GM03348 (cell line): ENCODE measurements around the gene SERGEF.

Experiments used
- DNase-seq: peaks from one replicate; pipeline ENCODE4 v3.0.0; 2012; ENCODE audit warnings: low spot score

The SERGEF gene

GRCh38 chr11:17859552-17859951, 153.3 kb downstream of the SERGEF start:
- DNase-seq, result no peak

GRCh38 chr11:17855531-17856290, 157.1 kb downstream of the SERGEF start:
- DNase-seq, result no peak

GRCh38 chr11:17853280-17853679, 159.6 kb downstream of the SERGEF start:
- no peak for DNase-seq

GRCh38 chr11:17852246-17852645, 160.6 kb downstream of the SERGEF start:
- no peak for DNase-seq

- no peak for DNase-seq
Measured at GRCh38 chr11:17851697-17852096, 161.2 kb downstream of the SERGEF start.

GRCh38 chr11:17850336-17850735, 162.5 kb downstream of the SERGEF start:
- DNase-seq, result no peak

GRCh38 chr11:17848715-17849114, 164.1 kb downstream of the SERGEF start:
- no peak for DNase-seq

GRCh38 chr11:17846852-17847453, 165.9 kb downstream of the SERGEF start:
- DNase-seq, result no peak

GRCh38 chr11:17845431-17845881, 167.4 kb downstream of the SERGEF start:
- DNase-seq, result peak; percentile 76

- DNase-seq, result no peak
Measured at GRCh38 chr11:17840101-17840548, 172.7 kb downstream of the SERGEF start.

- DNase-seq, result no peak
Measured at GRCh38 chr11:17839450-17839849, 173.4 kb downstream of the SERGEF start.

GRCh38 chr11:17838102-17838501, 174.7 kb downstream of the SERGEF start:
- no peak for DNase-seq

GRCh38 chr11:17831883-17832282, 181.0 kb downstream of the SERGEF start:
- no peak for DNase-seq

- no peak for DNase-seq
Measured at GRCh38 chr11:17831228-17831627, 181.6 kb downstream of the SERGEF start.

GRCh38 chr11:17828311-17828751, 184.5 kb downstream of the SERGEF start:
- peak; percentile 73 for DNase-seq

- DNase-seq, result no peak
Measured at GRCh38 chr11:17827006-17827405, 185.8 kb downstream of the SERGEF start.

- DNase-seq, result no peak
Measured at GRCh38 chr11:17822401-17822781, 190.5 kb downstream of the SERGEF start.

- DNase-seq, result peak; percentile 77
Measured at GRCh38 chr11:17821648-17822400, 191.0 kb downstream of the SERGEF start.

- no peak for DNase-seq
Measured at GRCh38 chr11:17816232-17816931, 196.5 kb downstream of the SERGEF start.

GRCh38 chr11:17814546-17814945, 198.3 kb downstream of the SERGEF start:
- DNase-seq, result no peak

- peak; percentile 33 for DNase-seq
Measured at GRCh38 chr11:17813391-17814059, 199.3 kb downstream of the SERGEF start.

GRCh38 chr11:17812865-17813187, 200.0 kb downstream of the SERGEF start:
- DNase-seq, result no peak
